ENCODE data around the gene BCAS1.
"Not testable (repeated sequence)": the region's sequence is repeated elsewhere in the genome, so short reads cannot be mapped to it uniquely, and the experiment has no call there.

BCAS1 gene

GRCh38 chr20:53981130-53981529 lies 89.3 kb downstream of the BCAS1 start:
- DNase-seq, result no peak

- DNase-seq, result no peak
Measured at GRCh38 chr20:53980031-53980465, 90.3 kb downstream of the BCAS1 start.

- no peak for DNase-seq
Measured at GRCh38 chr20:53978497-53978896, 91.9 kb downstream of the BCAS1 start.

GRCh38 chr20:53977391-53977790 lies 93.0 kb downstream of the BCAS1 start:
- DNase-seq, result no peak

- DNase-seq, result no peak
Measured at GRCh38 chr20:53975761-53976160, 94.6 kb downstream of the BCAS1 start.

GRCh38 chr20:53974785-53975555 lies 95.4 kb downstream of the BCAS1 start:
- DNase-seq, result no peak

GRCh38 chr20:53973882-53974281 lies 96.5 kb downstream of the BCAS1 start:
- DNase-seq, result not testable (repeated sequence)

GRCh38 chr20:53972179-53972578 lies 98.2 kb downstream of the BCAS1 start:
- DNase-seq, result no peak

- no peak for DNase-seq
Measured at GRCh38 chr20:53971096-53971683, 99.2 kb downstream of the BCAS1 start.

- DNase-seq, result no peak
Measured at GRCh38 chr20:53970232-53970631, 100.2 kb downstream of the BCAS1 start.

- no peak for DNase-seq
Measured at GRCh38 chr20:53967527-53967926, 102.9 kb downstream of the BCAS1 start.

- no peak for DNase-seq
Measured at GRCh38 chr20:53966774-53967398, 103.5 kb downstream of the BCAS1 start.

GRCh38 chr20:53964501-53965253 lies 105.7 kb downstream of the BCAS1 start:
- no peak for DNase-seq

- DNase-seq, result no peak
Measured at GRCh38 chr20:53964067-53964466, 106.3 kb downstream of the BCAS1 start.

- no peak for DNase-seq
Measured at GRCh38 chr20:53963635-53964034, 106.8 kb downstream of the BCAS1 start.

GRCh38 chr20:53962388-53962787 lies 108.0 kb downstream of the BCAS1 start:
- DNase-seq, result no peak

GRCh38 chr20:53961527-53961926 lies 108.9 kb downstream of the BCAS1 start:
- DNase-seq, result no peak

- DNase-seq, result no peak
Measured at GRCh38 chr20:53960579-53961272, 109.7 kb downstream of the BCAS1 start.

- no peak for DNase-seq
Measured at GRCh38 chr20:53959911-53960578, 110.3 kb downstream of the BCAS1 start.

- no peak for DNase-seq
Measured at GRCh38 chr20:53958260-53958659, 112.1 kb downstream of the BCAS1 start.

- no peak for DNase-seq
Measured at GRCh38 chr20:53957451-53958172, 112.8 kb downstream of the BCAS1 start.

Data from NCI-H748 treated with DMSO at 0.1 percent for 48 hours (cell line).